Measurements from ENCODE around the gene ERC1. TPM values are rescaled to one million over a fixed set of nuclear protein-coding genes. Genes with fewer than 3 reads are reported as not detected.

Gene ERC1
- total RNA-seq, 1 donor from 2014 or later: 56.5 TPM

- no peak for DNase-seq (ENCODE audit: extremely low spot score in 2 of 2)
- no peaks in the 10 kb centered on the region for H3K27me3 ChIP-seq
Observed at GRCh38 chr12:1444142-1444516, 453.1 kb downstream of the ERC1 start.

GRCh38 chr12:1445807-1446206, 454.8 kb downstream of the ERC1 start:
- intact Hi-C loops (cut with DNase I): no loop called here
- TF ChIP-seq POLR2A (IDR thresholded peaks at IDR 0.05) (no peak), POLR2AphosphoS5 (IDR thresholded peaks at IDR 0.05; ENCODE audit: insufficient read depth in 1 of 2, low read depth in 1 of 2) (no peak)
- TF ChIP-seq, protein P1, sequence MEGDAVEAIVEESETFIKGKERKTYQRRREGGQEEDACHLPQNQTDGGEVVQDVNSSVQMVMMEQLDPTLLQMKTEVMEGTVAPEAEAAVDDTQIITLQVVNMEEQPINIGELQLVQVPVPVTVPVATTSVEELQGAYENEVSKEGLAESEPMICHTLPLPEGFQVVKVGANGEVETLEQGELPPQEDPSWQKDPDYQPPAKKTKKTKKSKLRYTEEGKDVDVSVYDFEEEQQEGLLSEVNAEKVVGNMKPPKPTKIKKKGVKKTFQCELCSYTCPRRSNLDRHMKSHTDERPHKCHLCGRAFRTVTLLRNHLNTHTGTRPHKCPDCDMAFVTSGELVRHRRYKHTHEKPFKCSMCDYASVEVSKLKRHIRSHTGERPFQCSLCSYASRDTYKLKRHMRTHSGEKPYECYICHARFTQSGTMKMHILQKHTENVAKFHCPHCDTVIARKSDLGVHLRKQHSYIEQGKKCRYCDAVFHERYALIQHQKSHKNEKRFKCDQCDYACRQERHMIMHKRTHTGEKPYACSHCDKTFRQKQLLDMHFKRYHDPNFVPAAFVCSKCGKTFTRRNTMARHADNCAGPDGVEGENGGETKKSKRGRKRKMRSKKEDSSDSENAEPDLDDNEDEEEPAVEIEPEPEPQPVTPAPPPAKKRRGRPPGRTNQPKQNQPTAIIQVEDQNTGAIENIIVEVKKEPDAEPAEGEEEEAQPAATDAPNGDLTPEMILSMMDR (IDR thresholded peaks at IDR 0.05): no peak
- H3K27ac ChIP-seq: no peak overlapping the region

More at GRCh38 chr12:1444142-1444516, 453.1 kb downstream of the ERC1 start:
- Histone ChIP-seq H3K36me3 (no peaks in the 10 kb centered on the region), H3K4me1 (no peaks in the 10 kb centered on the region), H3K9me3 (no peaks in the 10 kb centered on the region), H3K27ac (no peak overlapping the region), H3K4me3 (no peak overlapping the region)
- no peak for TF ChIP-seq POLR2A (IDR thresholded peaks at IDR 0.05)
- TF ChIP-seq, protein P1 (IDR thresholded peaks at IDR 0.05): no peak
- no peak for TF ChIP-seq POLR2AphosphoS5 (IDR thresholded peaks at IDR 0.05; ENCODE audit: insufficient read depth in 1 of 2, low read depth in 1 of 2)
- intact Hi-C loops (cut with DNase I): no loop called here

GRCh38 chr12:1448336-1448735, 457.3 kb downstream of the ERC1 start:
- H3K27me3 ChIP-seq: no peaks in the 10 kb centered on the region
- intact Hi-C loops (cut with DNase I): no loop called here
- H3K9me3 ChIP-seq: no peaks in the 10 kb centered on the region
- no peaks in the 10 kb centered on the region for H3K4me1 ChIP-seq
- DNase-seq (ENCODE audit: extremely low spot score in 2 of 2): no peak
- H3K36me3 ChIP-seq: no peaks in the 10 kb centered on the region
- no peak overlapping the region for H3K4me3 ChIP-seq
- no peak overlapping the region for H3K27ac ChIP-seq
- TF ChIP-seq, protein P1 (IDR thresholded peaks at IDR 0.05): no peak
- TF ChIP-seq POLR2A (IDR thresholded peaks at IDR 0.05) (no peak), POLR2AphosphoS5 (IDR thresholded peaks at IDR 0.05; ENCODE audit: insufficient read depth in 1 of 2, low read depth in 1 of 2) (no peak)

More at GRCh38 chr12:1445807-1446206, 454.8 kb downstream of the ERC1 start:
- DNase-seq (ENCODE audit: extremely low spot score in 2 of 2): no peak
- H3K4me1 ChIP-seq: no peaks in the 10 kb centered on the region
- no peaks in the 10 kb centered on the region for H3K36me3 ChIP-seq
- no peak overlapping the region for H3K4me3 ChIP-seq
- no peaks in the 10 kb centered on the region for H3K9me3 ChIP-seq
- no peaks in the 10 kb centered on the region for H3K27me3 ChIP-seq

DNA sequence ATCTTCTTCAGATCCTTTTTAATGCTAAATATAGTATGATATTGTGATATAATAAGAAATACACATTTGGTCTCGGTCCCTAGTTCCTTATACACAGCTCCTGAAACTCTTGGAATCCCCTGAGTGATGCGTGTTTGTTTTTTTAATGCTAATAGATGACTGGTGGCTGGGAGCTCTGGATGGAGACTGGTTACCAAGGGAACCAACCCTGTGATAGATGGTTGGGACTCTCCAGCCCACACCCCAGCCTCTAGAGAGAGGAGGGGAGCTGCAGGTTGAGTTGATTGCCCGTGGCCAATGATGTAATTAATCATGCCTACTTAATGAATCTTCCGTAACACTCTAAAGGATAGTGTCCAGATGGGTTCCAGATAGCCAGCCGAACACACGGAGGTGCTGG, 462.8 kb downstream of the ERC1 start:
- Histone ChIP-seq H3K36me3 (no peaks in the 10 kb centered on the region), H3K4me1 (no peaks in the 10 kb centered on the region), H3K27ac (no peak overlapping the region), H3K4me3 (no peak overlapping the region), H3K9me3 (no peaks in the 10 kb centered on the region), H3K27me3 (no peaks in the 10 kb centered on the region)
- TF ChIP-seq POLR2A (IDR thresholded peaks at IDR 0.05): no peak
- TF ChIP-seq, protein P1 (IDR thresholded peaks at IDR 0.05): no peak
- no peak for TF ChIP-seq POLR2AphosphoS5 (IDR thresholded peaks at IDR 0.05; ENCODE audit: insufficient read depth in 1 of 2, low read depth in 1 of 2)
- intact Hi-C loops (cut with DNase I): no loop called here
- DNase-seq (ENCODE audit: extremely low spot score in 2 of 2): no peak

DNA sequence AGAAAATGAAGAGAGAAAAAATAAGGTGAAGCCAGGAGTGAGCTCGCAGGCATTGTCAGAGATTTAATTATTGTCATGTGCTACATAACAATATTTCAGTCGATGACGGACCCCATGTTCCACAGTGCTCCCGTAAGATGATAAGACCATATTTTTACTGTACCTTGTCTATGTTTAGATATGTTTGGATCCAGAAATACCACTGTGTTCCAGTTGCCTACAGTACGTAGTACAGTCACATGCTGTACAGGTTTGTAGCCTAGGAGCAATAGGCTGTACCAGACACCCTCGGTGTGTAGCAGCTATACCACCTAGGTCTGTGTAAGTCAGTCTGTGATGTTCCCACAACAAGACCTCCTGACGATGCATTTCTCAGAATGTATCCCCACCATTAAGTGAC, 465.9 kb downstream of the ERC1 start:
- H3K4me3 ChIP-seq: no peak overlapping the region
- DNase-seq (ENCODE audit: extremely low spot score in 2 of 2): no peak
- no peaks in the 10 kb centered on the region for H3K27me3 ChIP-seq
- H3K4me1 ChIP-seq: no peaks in the 10 kb centered on the region
- H3K9me3 ChIP-seq: no peaks in the 10 kb centered on the region
- no peaks in the 10 kb centered on the region for H3K36me3 ChIP-seq
- no peak overlapping the region for H3K27ac ChIP-seq
- intact Hi-C loops (cut with DNase I): no loop called here
- TF ChIP-seq POLR2AphosphoS5 (IDR thresholded peaks at IDR 0.05; ENCODE audit: insufficient read depth in 1 of 2, low read depth in 1 of 2): no peak
- TF ChIP-seq, protein P1 (IDR thresholded peaks at IDR 0.05): no peak
- no peak for TF ChIP-seq POLR2A (IDR thresholded peaks at IDR 0.05)

Measured in vagina (tissue), 2 donors.